Measurements from ENCODE around the gene HECTD1.

DNA sequence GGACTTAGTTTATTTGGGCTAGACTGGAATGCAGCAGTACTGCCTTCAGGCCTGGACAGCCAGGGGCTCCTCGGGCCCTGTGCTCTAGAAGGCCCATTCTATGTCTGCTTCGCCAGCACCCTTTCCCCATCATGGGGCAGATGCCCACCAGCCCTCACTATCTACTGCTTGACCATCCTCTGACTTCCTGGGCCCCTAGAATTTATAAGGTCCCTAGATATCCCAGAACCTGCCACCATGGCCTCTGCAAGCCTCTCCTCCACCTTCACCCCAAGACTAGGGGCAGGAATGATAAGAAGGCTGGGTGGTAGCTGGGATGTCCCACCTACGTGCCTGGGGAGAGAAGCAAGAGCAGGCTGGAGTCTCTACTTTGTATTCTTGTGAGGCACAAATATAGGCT, 122.6 kb downstream of the HECTD1 start:
- TF ChIP-seq, protein P1, sequence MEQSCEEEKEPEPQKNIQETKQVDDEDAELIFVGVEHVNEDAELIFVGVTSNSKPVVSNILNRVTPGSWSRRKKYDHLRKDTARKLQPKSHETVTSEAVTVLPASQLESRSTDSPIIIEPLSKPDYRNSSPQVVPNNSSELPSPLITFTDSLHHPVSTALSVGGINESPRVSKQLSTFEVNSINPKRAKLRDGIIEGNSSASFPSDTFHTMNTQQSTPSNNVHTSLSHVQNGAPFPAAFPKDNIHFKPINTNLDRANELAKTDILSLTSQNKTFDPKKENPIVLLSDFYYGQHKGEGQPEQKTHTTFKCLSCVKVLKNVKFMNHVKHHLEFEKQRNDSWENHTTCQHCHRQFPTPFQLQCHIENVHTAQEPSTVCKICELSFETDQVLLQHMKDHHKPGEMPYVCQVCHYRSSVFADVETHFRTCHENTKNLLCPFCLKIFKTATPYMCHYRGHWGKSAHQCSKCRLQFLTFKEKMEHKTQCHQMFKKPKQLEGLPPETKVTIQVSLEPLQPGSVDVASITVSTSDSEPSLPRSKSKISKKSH (CRISPR knock-in tag; IDR thresholded peaks at IDR 0.05), result no peak
- no peak for TF ChIP-seq SP2 (IDR thresholded peaks at IDR 0.05; ENCODE audit: extremely low read depth, low read depth, low read length, poor library complexity, severe bottlenecking)
- TF ChIP-seq EHMT2 (IDR thresholded peaks at IDR 0.05), result no peak
- TF ChIP-seq SPI1 (IDR thresholded peaks at IDR 0.05; ENCODE audit: borderline replicate concordance, low read depth, low read length), result no peak

Data from K562 (cell line).